HG02973 (cell line): ENCODE data around the gene STEEP1.
A peak's percentile ranks its signal among the peaks of the same experiment; 100 is the strongest.
"Not testable (repeated sequence)": the region's sequence is repeated elsewhere in the genome, so short reads cannot be mapped to it uniquely, and the experiment has no call there.

Experiments
- ATAC-seq: cut with Tn5 transposase; IDR thresholded peaks from one replicate; pipeline ENCODE4 v1.9.1; 2021; ENCODE audit warnings: moderate library complexity; ENCODE audit not compliant: unreplicated experiment

The STEEP1 gene

GRCh38 chrX:119537487-119537886 lies 27.7 kb downstream of the STEEP1 start:
- no peak for ATAC-seq

- ATAC-seq = no peak
Measured at GRCh38 chrX:119529345-119530276, 35.6 kb downstream of the STEEP1 start.

- ATAC-seq = no peak
Measured at GRCh38 chrX:119523664-119524184, 41.5 kb downstream of the STEEP1 start.

- ATAC-seq = no peak
Measured at GRCh38 chrX:119521246-119521645, 44.0 kb downstream of the STEEP1 start.

DNA sequence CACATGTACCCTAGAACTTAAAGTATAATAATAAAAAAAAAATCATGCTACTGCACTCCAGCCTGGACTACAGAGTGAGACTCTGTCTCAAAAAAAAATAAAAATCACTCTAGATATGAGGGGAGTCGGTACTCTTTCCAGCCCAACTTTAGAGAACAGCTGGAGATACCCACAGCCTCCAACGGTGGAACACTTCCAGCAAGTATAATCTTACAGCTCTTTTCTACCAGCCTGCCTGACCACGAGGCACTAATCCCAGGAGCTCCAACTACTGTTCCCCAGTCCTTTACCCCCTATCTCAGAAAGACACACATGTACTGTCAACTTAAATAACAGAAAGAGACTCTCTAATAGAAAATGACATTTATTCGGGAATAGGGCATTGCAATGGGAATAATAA lies 46.8 kb downstream of the STEEP1 start:
- no peak for ATAC-seq

DNA sequence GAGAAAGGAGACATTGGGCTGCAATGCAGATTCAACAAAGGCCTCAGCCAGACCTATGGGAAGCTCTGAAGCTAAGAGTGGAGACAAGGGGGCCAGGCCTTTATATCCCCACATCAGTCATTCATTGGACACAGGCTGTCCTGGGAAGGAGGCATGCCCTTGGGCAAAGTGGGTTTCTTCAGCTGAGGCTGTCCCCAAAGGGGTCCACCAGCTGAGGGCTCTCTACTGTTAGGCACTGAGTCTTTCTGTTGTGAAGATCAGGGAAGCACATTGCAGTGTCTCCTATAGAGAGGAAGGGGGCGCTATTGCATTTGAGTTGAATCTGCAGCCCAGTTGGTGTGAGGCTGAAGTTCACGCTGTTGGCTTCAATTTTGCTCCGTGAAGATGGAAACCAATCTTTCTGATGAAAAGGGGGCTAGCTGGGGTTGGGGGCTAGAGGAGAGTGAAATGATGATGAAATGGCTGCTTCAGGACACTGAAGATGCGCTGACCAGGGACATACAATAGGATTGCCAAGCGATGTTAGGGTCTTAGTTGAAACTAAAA lies 49.0 kb downstream of the STEEP1 start:
- peak; percentile 63 for ATAC-seq

- ATAC-seq = no peak
Measured at GRCh38 chrX:119512146-119512800, 52.9 kb downstream of the STEEP1 start.

GRCh38 chrX:119507206-119507605 lies 58.0 kb downstream of the STEEP1 start:
- no peak for ATAC-seq

DNA sequence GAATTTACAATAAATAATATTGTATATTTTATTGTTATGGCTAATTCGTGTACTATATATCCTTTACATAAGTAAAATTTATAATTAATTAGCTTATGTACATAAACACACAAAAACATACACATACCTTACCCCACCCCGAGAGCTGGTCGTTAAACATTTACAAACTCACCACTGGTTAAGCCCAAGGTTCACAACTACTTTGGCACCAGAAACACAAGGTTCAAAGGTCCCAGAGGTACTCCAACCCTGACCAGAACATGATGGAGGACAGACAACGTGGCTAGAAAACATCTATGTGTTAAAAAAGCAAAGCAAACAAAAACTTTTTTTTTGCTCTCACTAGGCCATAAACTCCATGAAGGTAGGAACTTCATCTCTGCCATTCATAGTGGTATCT lies 59.3 kb downstream of the STEEP1 start:
- ATAC-seq = no peak

DNA sequence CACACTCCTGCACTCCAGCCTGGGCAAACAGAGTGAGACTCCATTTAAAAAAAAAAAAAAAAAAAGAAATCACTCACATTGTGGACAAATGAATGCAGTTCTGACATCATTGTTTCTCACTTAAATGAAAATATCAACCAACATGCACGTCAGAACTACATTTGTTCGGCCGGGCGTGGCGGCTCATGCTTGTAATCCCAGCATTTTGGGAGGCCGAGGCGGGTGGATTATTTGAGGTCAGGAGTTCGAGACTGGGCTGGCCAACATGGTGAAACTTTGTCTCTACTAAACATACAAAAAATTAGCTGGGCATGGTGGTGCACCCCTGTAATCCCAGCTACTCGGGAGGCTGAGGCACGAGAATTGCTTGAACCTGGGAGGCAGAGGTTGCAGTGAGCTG lies 60.1 kb downstream of the STEEP1 start:
- not testable (repeated sequence) for ATAC-seq

DNA sequence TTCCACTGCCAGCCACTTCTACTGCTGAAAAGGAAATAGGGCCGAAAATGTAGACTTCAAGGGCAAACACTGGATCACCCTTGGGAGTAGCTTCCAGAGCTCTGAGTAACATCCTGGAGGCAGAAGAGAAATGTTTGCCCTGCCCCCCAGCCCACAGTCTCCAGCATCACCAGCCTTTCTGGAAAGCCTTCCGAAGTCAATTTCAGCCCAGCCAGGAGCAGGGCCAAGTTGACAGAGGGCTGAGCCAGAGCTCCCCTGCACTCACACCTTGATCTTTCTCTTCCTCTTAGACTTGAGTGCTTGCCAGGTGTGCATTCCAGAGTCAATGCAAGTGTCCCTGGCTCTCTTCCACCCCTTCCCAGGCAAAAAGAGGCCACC lies 61.7 kb downstream of the STEEP1 start:
- ATAC-seq = no peak

- no peak for ATAC-seq
Measured at GRCh38 chrX:119502727-119503483, 62.3 kb downstream of the STEEP1 start.

DNA sequence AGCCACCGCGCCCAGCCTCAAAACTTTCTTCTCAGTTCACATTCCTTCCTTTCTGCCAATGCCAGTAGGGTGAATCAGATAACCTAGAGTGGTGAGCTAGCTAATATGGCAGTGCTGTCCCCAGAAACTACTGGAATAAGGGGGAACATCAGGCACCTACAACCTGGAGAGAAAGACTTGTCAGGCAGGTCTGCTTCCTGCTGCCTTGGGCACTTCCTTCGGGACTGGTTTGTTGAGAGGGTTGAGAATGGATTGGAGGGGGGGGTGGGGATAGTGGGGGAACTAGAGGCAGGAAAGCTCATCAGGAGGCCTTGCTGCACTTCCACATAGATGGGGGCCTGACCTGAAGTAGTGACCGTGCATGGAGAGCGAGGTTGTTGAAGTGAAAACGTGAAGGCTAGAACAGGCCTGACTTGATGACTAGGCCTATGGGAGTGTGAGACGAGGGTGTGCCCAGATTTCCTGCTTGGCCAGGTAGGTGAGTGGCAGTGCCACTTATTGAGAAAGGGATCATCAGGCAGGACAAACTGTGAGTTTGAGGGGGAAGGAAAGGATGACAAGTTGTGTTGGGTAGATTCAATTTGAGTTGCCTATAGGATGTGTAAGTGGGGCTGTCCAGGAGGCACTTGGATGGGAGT lies 63.6 kb downstream of the STEEP1 start:
- ATAC-seq = no peak

GRCh38 chrX:119500061-119500800 lies 65.0 kb downstream of the STEEP1 start:
- ATAC-seq = no peak

DNA sequence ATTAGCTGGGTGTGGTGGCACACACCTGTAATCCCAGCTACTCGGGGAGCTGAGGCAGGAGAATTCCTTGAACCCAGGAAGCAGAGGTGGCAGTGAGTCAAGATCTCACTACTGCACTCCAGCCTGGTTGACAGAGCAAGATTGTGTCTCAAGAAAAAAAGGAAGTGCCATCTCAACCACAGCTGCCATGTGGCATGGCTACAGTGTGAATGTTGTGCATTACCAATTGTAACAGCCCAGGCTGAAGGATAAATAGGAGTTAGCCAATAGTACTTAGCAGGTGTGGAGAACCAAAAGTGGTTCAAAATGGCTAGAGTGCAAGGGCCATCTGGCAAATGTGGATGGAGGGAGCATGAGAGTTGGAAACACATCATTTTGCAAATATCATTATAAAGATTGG lies 68.0 kb downstream of the STEEP1 start:
- ATAC-seq = no peak

GRCh38 chrX:119495734-119496726 lies 69.2 kb downstream of the STEEP1 start:
- no peak for ATAC-seq

GRCh38 chrX:119493851-119494495 lies 71.2 kb downstream of the STEEP1 start:
- ATAC-seq = not testable (repeated sequence)

DNA sequence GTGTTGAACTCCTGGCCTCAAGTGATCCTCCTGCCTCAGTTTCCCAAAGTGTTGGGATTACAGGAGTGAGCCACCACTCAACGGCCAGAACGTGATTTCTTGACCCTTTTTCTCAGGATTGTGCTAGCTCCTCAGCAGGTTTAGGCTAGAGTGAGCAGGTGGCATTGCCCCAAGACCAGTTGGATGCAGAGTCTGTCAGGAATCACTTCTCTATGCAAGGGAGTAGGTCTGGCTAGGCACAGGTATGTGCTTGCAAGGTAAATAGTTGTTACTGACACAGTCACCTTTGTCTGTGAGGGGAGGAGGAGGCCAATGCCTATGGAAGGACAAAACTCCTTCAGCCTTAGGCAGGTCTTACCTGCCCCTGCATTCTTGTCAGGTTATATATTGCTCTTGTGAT lies 72.7 kb downstream of the STEEP1 start:
- no peak for ATAC-seq
